IMR-90 (cell line): ENCODE results near the gene SEL1L3. TPM values are rescaled to one million over a fixed set of nuclear protein-coding genes. Genes with fewer than 3 reads are reported as not detected.

ENCODE experiments used
- ATAC-seq: fragments of 200-7000 bp; cut with Tn5 transposase; 2 replicates; pipeline ENCODE4 v1.9.1; 2020; ENCODE audit warnings: low read depth, mild to moderate bottlenecking, moderate library complexity
- BruUV-seq: library from RNA; stranded (reverse); fragments of 400-500 nt; replicated peaks from 2 replicates; lab custom pipeline; 2021; lab: Mats Ljungman, UMichigan
- CTCF ChIA-PET: fragments of 300-600 bp; formaldehyde crosslinking; extraction: SDS; loops from one replicate; lab custom pipeline; 2021; ENCODE audit warnings: antibody characterized with exemption; lab: Yijun Ruan, JAX
- POLR2A ChIA-PET: fragments of 300-600 bp; sonication (Branson Sonifier 250); formaldehyde crosslinking; loops from one replicate; lab custom pipeline; 2022; ENCODE audit warnings: antibody characterized with exemption; ENCODE audit not compliant: unreplicated experiment; lab: Charles Lee
- DNase-seq: peaks from one replicate; pipeline ENCODE4 v3.0.0; 2013
- H2AFZ ChIP-seq: replicated peaks from 2 replicates; pipeline ENCODE3; 2013; ENCODE audit warnings: low read length, mild to moderate bottlenecking; ENCODE audit not compliant: poor library complexity
- H2AK5ac ChIP-seq: 2 replicates; pipeline ENCODE4 v1.6.1; 2013; ENCODE audit warnings: low read depth, low read length, inconsistent platforms
- H2AK9ac ChIP-seq: replicated peaks from 2 replicates; pipeline ENCODE3; 2013; ENCODE audit warnings: mild to moderate bottlenecking, low read depth, low read length, moderate library complexity; ENCODE audit not compliant: poor library complexity
- H2BK120ac ChIP-seq: 2 replicates; pipeline ENCODE4 v1.6.1; 2013; ENCODE audit warnings: low read depth, low read length, inconsistent platforms
- H2BK15ac ChIP-seq: 3 replicates; pipeline ENCODE4 v1.6.1; 2013; ENCODE audit warnings: low read depth, low read length, inconsistent platforms
- H2BK20ac ChIP-seq: 2 replicates; pipeline ENCODE4 v1.6.1; 2013; ENCODE audit warnings: low read depth, mild to moderate bottlenecking, inconsistent platforms, low read length, moderate library complexity
- H2BK5ac ChIP-seq: 2 replicates; pipeline ENCODE4 v1.6.1; 2013; ENCODE audit warnings: mild to moderate bottlenecking, low read depth, low read length, inconsistent platforms; ENCODE audit not compliant: poor library complexity, severe bottlenecking
- H3K14ac ChIP-seq: replicated peaks from 2 replicates; pipeline ENCODE4 v1.6.1; 2013; ENCODE audit warnings: low read depth, low read length, inconsistent platforms
- H3K18ac ChIP-seq: 2 replicates; pipeline ENCODE4 v1.6.1; 2013; ENCODE audit warnings: low read depth, low read length, control low read depth
- H3K23ac ChIP-seq: 2 replicates; pipeline ENCODE4 v1.6.1; 2013; ENCODE audit warnings: low read depth, low read length, inconsistent platforms
- H3K27ac ChIP-seq: 2 replicates; pipeline ENCODE4 v1.5.1; 2013; ENCODE audit warnings: mild to moderate bottlenecking, control low read depth, low read length; ENCODE audit not compliant: insufficient read depth
- H3K27me3 ChIP-seq: 2 replicates; pipeline ENCODE4 v1.6.1; 2013; ENCODE audit warnings: low read length; ENCODE audit not compliant: control insufficient read depth, insufficient read depth
- H3K36me3 ChIP-seq: 2 replicates; pipeline ENCODE4 v1.6.1; 2013; ENCODE audit warnings: low read length, mixed read lengths; ENCODE audit not compliant: control insufficient read depth, insufficient read depth
- H3K4ac ChIP-seq: 2 replicates; pipeline ENCODE4 v1.6.1; 2013; ENCODE audit warnings: low read depth, low read length, inconsistent platforms
- H3K4me1 ChIP-seq: 2 replicates; pipeline ENCODE4 v1.6.1; 2013; ENCODE audit warnings: low read length, mixed read lengths; ENCODE audit not compliant: control insufficient read depth, insufficient read depth
- H3K4me2 ChIP-seq: 2 replicates; pipeline ENCODE4 v1.6.1; 2013; ENCODE audit warnings: low read depth, mild to moderate bottlenecking, control low read depth, low read length, moderate library complexity
- H3K4me3 ChIP-seq: 2 replicates; pipeline ENCODE4 v1.5.1; 2013; ENCODE audit warnings: low read depth, mild to moderate bottlenecking, control low read depth, low read length, moderate library complexity; ENCODE audit not compliant: insufficient read depth
- H3K56ac ChIP-seq: 2 replicates; pipeline ENCODE4 v1.6.1; 2013; ENCODE audit warnings: low read length, inconsistent platforms; ENCODE audit not compliant: insufficient read depth; ENCODE audit errors: extremely low read depth
- H3K79me1 ChIP-seq, 2 experiments: 2 replicates each; pipeline ENCODE4 v1.6.1; 2013; ENCODE audit warnings: low read length in 2 of 2, inconsistent platforms in 1 of 2, low read depth in 1 of 2
- H3K9ac ChIP-seq: 2 replicates; pipeline ENCODE4 v1.6.1; 2013; ENCODE audit warnings: low read depth, low read length, control low read depth
- H3K9me1 ChIP-seq: 2 replicates; pipeline ENCODE4 v1.6.1; 2013; ENCODE audit warnings: low read length, inconsistent platforms; ENCODE audit not compliant: insufficient read depth
- H3K9me3 ChIP-seq: 2 replicates; pipeline ENCODE4 v1.6.1; 2013; ENCODE audit warnings: low read length; ENCODE audit not compliant: control insufficient read depth, insufficient read depth
- H4K20me1 ChIP-seq: 2 replicates; pipeline ENCODE4 v1.6.1; 2013; ENCODE audit warnings: low read length, inconsistent platforms; ENCODE audit not compliant: insufficient read depth
- H4K5ac ChIP-seq: 2 replicates; pipeline ENCODE4 v1.6.1; 2013; ENCODE audit warnings: mild to moderate bottlenecking, low read depth, low read length, control low read depth
- H4K8ac ChIP-seq, 2 experiments: 2 replicates each; pipeline ENCODE4 v1.6.1; 2013; ENCODE audit warnings: low read depth in 2 of 2, low read length in 2 of 2, control low read depth in 1 of 2, inconsistent platforms in 1 of 2
- H4K91ac ChIP-seq: 2 replicates; pipeline ENCODE4 v1.6.1; 2013; ENCODE audit warnings: low read depth, low read length, inconsistent platforms; ENCODE audit not compliant: insufficient read depth
- BHLHE40 ChIP-seq: fragments of 150-350 bp; IDR thresholded peaks from 2 replicates; pipeline ENCODE4 v1.6.1; 2016; ENCODE audit warnings: mild to moderate bottlenecking, low read depth, low read length
- CEBPB ChIP-seq: IDR thresholded peaks from 2 replicates; pipeline ENCODE4 v1.6.1; 2012; ENCODE audit warnings: low read depth, low read length, improper control_type of control experiment
- CHD1 ChIP-seq: IDR thresholded peaks from 2 replicates; pipeline ENCODE4 v1.6.1; 2012; ENCODE audit warnings: low read depth, low read length, improper control_type of control experiment
- CTCF ChIP-seq: conservative IDR thresholded peaks from 2 replicates; pipeline ENCODE4 v1.5.1; 2012; ENCODE audit warnings: mild to moderate bottlenecking, low read depth, low read length, improper control_type of control experiment
- ELK1 ChIP-seq: fragments of 150-350 bp; IDR thresholded peaks from 2 replicates; pipeline ENCODE4 v1.6.1; 2016; ENCODE audit warnings: low read depth, mild to moderate bottlenecking, low read length, moderate library complexity, borderline replicate concordance
- FOS ChIP-seq: fragments of 150-350 bp; IDR thresholded peaks from 2 replicates; pipeline ENCODE4 v1.6.1; 2016; ENCODE audit warnings: low read depth, low read length
- MAFK ChIP-seq: IDR thresholded peaks from 2 replicates; pipeline ENCODE4 v1.6.1; 2012; ENCODE audit warnings: low read depth, low read length, improper control_type of control experiment
- MAZ ChIP-seq: IDR thresholded peaks from 2 replicates; pipeline ENCODE4 v1.6.1; 2012; ENCODE audit warnings: low read depth, mild to moderate bottlenecking, low read length, improper control_type of control experiment, moderate library complexity, borderline replicate concordance
- MXI1 ChIP-seq: IDR thresholded peaks from 2 replicates; pipeline ENCODE4 v1.6.1; 2012; ENCODE audit warnings: low read depth, mild to moderate bottlenecking, low read length, moderate library complexity, borderline replicate concordance
- NFE2L2 ChIP-seq: fragments of 150-350 bp; IDR thresholded peaks from 2 replicates; pipeline ENCODE4 v1.6.1; 2016; ENCODE audit warnings: low read depth, mild to moderate bottlenecking, low read length
- POLR2A ChIP-seq: IDR thresholded peaks from 2 replicates; pipeline ENCODE4 v1.6.1; 2012; ENCODE audit warnings: mild to moderate bottlenecking, low read depth, low read length
- RAD21 ChIP-seq: IDR thresholded peaks from 2 replicates; pipeline ENCODE4 v1.6.1; 2012; ENCODE audit warnings: low read length, improper control_type of control experiment
- RCOR1 ChIP-seq: IDR thresholded peaks from 2 replicates; pipeline ENCODE4 v1.6.1; 2012; ENCODE audit warnings: mild to moderate bottlenecking, low read length, improper control_type of control experiment; ENCODE audit not compliant: insufficient replicate concordance
- RFX5 ChIP-seq: IDR thresholded peaks from 2 replicates; pipeline ENCODE4 v1.8.0; 2012; ENCODE audit warnings: low read depth, mild to moderate bottlenecking, low read length, moderate library complexity
- SMC3 ChIP-seq: fragments of 150-350 bp; IDR thresholded peaks from 2 replicates; pipeline ENCODE4 v1.6.1; 2016; ENCODE audit warnings: low read depth, mild to moderate bottlenecking, antibody characterized with exemption, low read length, moderate library complexity
- USF2 ChIP-seq: fragments of 150-350 bp; IDR thresholded peaks from 2 replicates; pipeline ENCODE4 v1.6.1; 2017; ENCODE audit warnings: mild to moderate bottlenecking, antibody characterized with exemption, low read length, low read depth
- WGBS, 2 experiments: methylation state at CpG; one replicate each; pipeline versions ENCODE4 v1.1.5 to v1.1.7; 2013; ENCODE audit warnings: missing lambda C conversion rate in 2 of 2; ENCODE audit not compliant: insufficient read length in 1 of 2; ENCODE audit errors: extremely low coverage in 2 of 2; 5-methylcytosine and 5-hydroxymethylcytosine counted together
- dilution Hi-C: fragments of 300-500 bp; cut with HindIII; formaldehyde crosslinking; loops from one replicate; pipeline ENCODE4 v1.14.3; 2018; ENCODE audit warnings: low sequenced_read_pairs; ENCODE audit not compliant: unreplicated experiment
- in situ Hi-C: fragments of 300-500 bp; cut with MboI; formaldehyde crosslinking; loops from 3 replicates; pipeline ENCODE4 v1.14.3; 2019; ENCODE audit warnings: low sequenced_read_pairs, inconsistent platforms, mixed read lengths
- intact Hi-C: fragments of 100-400 bp; cut with micrococcal nuclease; formaldehyde crosslinking; loops from 2 replicates; pipeline ENCODE4 v1.10.0; 2022
- polyA plus RNA-seq, 3 experiments: library from polyadenylated mRNA; depleted of rRNA; stranded (reverse); fragments of >200 nt; gene quantifications; 2 replicates each; pipeline ENCODE4 v1.2.3, GENCODE V29; 2012; ENCODE audit warnings: low replicate concordance in 1 of 3
- total RNA-seq: library from RNA; depleted of rRNA; stranded (reverse); fragments of >200 nt; gene quantifications from 2 replicates; pipeline ENCODE4 v1.2.3, GENCODE V29; 2012

The SEL1L3 gene
- total and polyA plus RNA-seq, 2 of the 4 experiments (the other 2 are of a cell fraction), result 16.4 to 43.7 TPM

- no peak for TF ChIP-seq BHLHE40
- no peak for TF ChIP-seq POLR2A
- TF ChIP-seq RCOR1, result no peak
- no peak for TF ChIP-seq CHD1
- TF ChIP-seq RAD21, result no peak
- TF ChIP-seq CTCF, result no peak
- TF ChIP-seq RFX5, result no peak
- no peak for TF ChIP-seq NFE2L2
- TF ChIP-seq MAZ, result no peak
- TF ChIP-seq CEBPB, result no peak
- no peak for TF ChIP-seq USF2
- TF ChIP-seq FOS, result no peak
- TF ChIP-seq MXI1, result no peak
- TF ChIP-seq MAFK, result no peak
- TF ChIP-seq ELK1, result no peak
- TF ChIP-seq SMC3, result no peak
- in situ Hi-C loops (no loop called here), intact Hi-C loops (loop anchor here (5.0 kb wide), 2 partner anchors 49 to 94 kb away; partner anchors contain the start of gene SEL1L3), dilution Hi-C loops (no loop called here)
- Histone ChIP-seq H2BK5ac (no peak overlapping the region), H2AK9ac (no peak overlapping the region), H3K9ac (no peak overlapping the region), H3K4ac (no peak overlapping the region), H4K5ac (no peak overlapping the region), H4K91ac (no peak overlapping the region), H4K8ac (no peak overlapping the region), H2BK15ac (no peak overlapping the region), H3K27ac (no peak overlapping the region), H3K23ac (no peak overlapping the region), H3K27me3 (no peaks in the 10 kb centered on the region), H3K9me1 (peaks cover 4% of the 10 kb centered on the region; the same call in 1 of the 2 replicates), H3K9me3 (no peaks in the 10 kb centered on the region), H3K4me3 (no peak overlapping the region), H3K4me2 (no peak overlapping the region), H3K4me1 (peaks cover 9% of the 10 kb centered on the region), H3K79me1 (peaks cover 7 to 17% of the 10 kb centered on the region in 2 experiments; a peak in 3 of 4 replicates), H3K18ac (no peak overlapping the region), H2AFZ (no peak overlapping the region), H3K56ac (no peak overlapping the region), H4K20me1 (no peaks in the 10 kb centered on the region), H2AK5ac (no peak overlapping the region), H3K14ac (no peak overlapping the region), H2BK120ac (no peak overlapping the region), H2BK20ac (no peak overlapping the region), H3K36me3 (no peaks in the 10 kb centered on the region)
- no TSS peak for BruUV-seq
- 67% methylated on average over 3 of the region's 6 CpGs; no CpG with 5 or more reads in 1 of the 2 experiments for WGBS, 2 experiments
- CTCF ChIA-PET, result no interaction called here
- DNase-seq, result no peak
- POLR2A ChIA-PET, result no interaction called here
- no peak for ATAC-seq
Measured at GRCh38 chr4:25911356-25911755, 48.6 kb upstream of the SEL1L3 start.
